SK-N-MC (cell line): ENCODE results near the gene FAM131B.

Experiments used
- DNase-seq: peaks from one replicate; pipeline ENCODE4 v3.0.0-alpha.2; 2011; ENCODE audit warnings: low read depth, low spot score
- H3K27ac ChIP-seq: fragments of 200-600 bp; sonication (generic); 2 replicates; pipeline ENCODE4 v1.5.1; 2016; ENCODE audit warnings: mixed run types
- H3K36me3 ChIP-seq: fragments of 200-600 bp; sonication (generic); 2 replicates; pipeline ENCODE4 v1.6.1; 2017; ENCODE audit warnings: antibody characterized with exemption, low read length, mixed read lengths; ENCODE audit not compliant: insufficient read depth
- H3K4me3 ChIP-seq: fragments of 200-600 bp; sonication (generic); 2 replicates; pipeline ENCODE4 v1.5.1; 2016
- H3K9ac ChIP-seq: fragments of 200-600 bp; sonication (generic); 2 replicates; pipeline ENCODE4 v1.8.0; 2017; ENCODE audit warnings: mixed run types, mixed read lengths; ENCODE audit not compliant: insufficient read length
- H3K9me3 ChIP-seq: fragments of 200-600 bp; sonication (generic); 2 replicates; pipeline ENCODE4 v1.6.1; 2017; ENCODE audit warnings: low read depth, mild to moderate bottlenecking, antibody characterized with exemption, low read length, moderate library complexity, mixed read lengths
- EZH2 ChIP-seq: fragments of 200-600 bp; sonication (generic); IDR thresholded peaks from one replicate; pipeline ENCODE4 v1.6.1; 2017; ENCODE audit warnings: antibody characterized with exemption
- FOXP2 ChIP-seq: optimal IDR thresholded peaks from 2 replicates; pipeline ENCODE3; 2011; ENCODE audit warnings: mild to moderate bottlenecking, moderate library complexity; ENCODE audit not compliant: insufficient read depth; ENCODE audit errors: extremely low read length, control extremely low read depth
- POLR2AphosphoS5 ChIP-seq: IDR thresholded peaks from 2 replicates; pipeline ENCODE4 v1.6.1; 2012; ENCODE audit warnings: mild to moderate bottlenecking, low read depth, low read length, borderline replicate concordance

Gene FAM131B

GRCh38 chr7:143369678-143370651 is 7.5 kb upstream of the FAM131B start:
- no peaks in the 10 kb centered on the region for H3K36me3 ChIP-seq
- no peak overlapping the region for H3K4me3 ChIP-seq
- no peak overlapping the region for H3K27ac ChIP-seq
- H3K9ac ChIP-seq, result no peak overlapping the region
- TF ChIP-seq POLR2AphosphoS5 (no peak), FOXP2 (no peak), EZH2 (no peak)
- H3K9me3 ChIP-seq, result no peaks in the 10 kb centered on the region
- DNase-seq, result no peak

- no peak for DNase-seq
- no peaks in the 10 kb centered on the region for H3K36me3 ChIP-seq
- no peak overlapping the region for H3K27ac ChIP-seq
- no peak overlapping the region for H3K9ac ChIP-seq
- no peaks in the 10 kb centered on the region for H3K9me3 ChIP-seq
- no peak overlapping the region for H3K4me3 ChIP-seq
- TF ChIP-seq FOXP2, result no peak
- no peak for TF ChIP-seq POLR2AphosphoS5
- TF ChIP-seq EZH2, result no peak
Observed at GRCh38 chr7:143368387-143368786, 5.9 kb upstream of the FAM131B start.

GRCh38 chr7:143367972-143368371 is 5.5 kb upstream of the FAM131B start:
- Histone ChIP-seq H3K27ac (no peak overlapping the region), H3K36me3 (no peaks in the 10 kb centered on the region), H3K9me3 (no peaks in the 10 kb centered on the region), H3K9ac (no peak overlapping the region), H3K4me3 (no peak overlapping the region)
- no peak for DNase-seq
- no peak for TF ChIP-seq EZH2
- no peak for TF ChIP-seq FOXP2
- no peak for TF ChIP-seq POLR2AphosphoS5

GRCh38 chr7:143363016-143363937 is 764 bp upstream of the FAM131B start:
- no peaks in the 10 kb centered on the region for H3K9me3 ChIP-seq
- H3K4me3 ChIP-seq, result no peak overlapping the region
- no peaks in the 10 kb centered on the region for H3K36me3 ChIP-seq
- H3K27ac ChIP-seq, result no peak overlapping the region
- no peak for DNase-seq
- no peak overlapping the region for H3K9ac ChIP-seq
- TF ChIP-seq FOXP2, result no peak
- TF ChIP-seq POLR2AphosphoS5, result no peak
- no peak for TF ChIP-seq EZH2

- H3K9ac ChIP-seq, result no peak overlapping the region
- TF ChIP-seq POLR2AphosphoS5 (no peak), FOXP2 (no peak)
- H3K36me3 ChIP-seq, result no peaks in the 10 kb centered on the region
- H3K27ac ChIP-seq, result no peak overlapping the region
- no peak for DNase-seq
- H3K9me3 ChIP-seq, result no peaks in the 10 kb centered on the region
- H3K4me3 ChIP-seq, result peak overlapping the region; percentile 70
Observed at GRCh38 chr7:143361552-143362130, 872 bp downstream of the FAM131B start.

GRCh38 chr7:143360788-143361551 is 1.5 kb downstream of the FAM131B start:
- Histone ChIP-seq H3K27ac (no peak overlapping the region), H3K36me3 (no peaks in the 10 kb centered on the region), H3K4me3 (peak overlapping the region; percentile 70; the same call in 1 of the 2 replicates), H3K9ac (no peak overlapping the region), H3K9me3 (no peaks in the 10 kb centered on the region)
- no peak for TF ChIP-seq EZH2
- TF ChIP-seq FOXP2, result no peak
- no peak for TF ChIP-seq POLR2AphosphoS5
- DNase-seq, result no peak

- no peaks in the 10 kb centered on the region for H3K36me3 ChIP-seq
- H3K9ac ChIP-seq, result no peak overlapping the region
- H3K27ac ChIP-seq, result no peak overlapping the region
- no peak for DNase-seq
- no peaks in the 10 kb centered on the region for H3K9me3 ChIP-seq
- no peak overlapping the region for H3K4me3 ChIP-seq
- TF ChIP-seq EZH2 (no peak), POLR2AphosphoS5 (no peak), FOXP2 (no peak)
Observed at GRCh38 chr7:143359771-143360353, 2.7 kb downstream of the FAM131B start.
